ENCODE results near the gene TEDDM1. TPM values are rescaled to one million over a fixed set of nuclear protein-coding genes. Genes with fewer than 3 reads are reported as not detected.

The TEDDM1 gene
- total RNA-seq, 1 donor from 2014 or later: not detected

DNA sequence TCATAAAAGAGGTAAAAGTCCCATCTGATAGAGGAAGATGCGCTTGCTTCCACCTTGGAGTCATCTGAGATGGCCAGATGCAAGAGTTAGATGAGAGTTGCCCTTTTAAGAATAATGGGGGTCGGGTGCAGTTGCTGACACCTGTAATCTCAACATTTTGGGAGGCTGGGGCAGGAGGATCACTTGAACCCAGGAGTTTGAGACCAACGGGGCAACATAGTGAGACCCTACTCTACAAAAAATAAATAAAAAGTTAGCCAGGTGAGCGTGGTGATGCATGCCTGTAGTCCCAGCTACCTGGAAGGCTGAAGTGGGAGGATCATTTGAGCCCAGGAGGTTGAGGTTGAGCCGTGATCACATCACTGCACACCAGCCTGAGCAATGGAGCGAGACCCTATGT, 13.5 kb upstream of the TEDDM1 start:
- Mint-ChIP-seq H3K4me3 (ENCODE audit: unreplicated experiment) (no peak overlapping the region), H3K9me3 (ENCODE audit: unreplicated experiment) (no peaks in the 10 kb centered on the region), H3K36me3 (ENCODE audit: unreplicated experiment) (no peaks in the 10 kb centered on the region), H3K27me3 (ENCODE audit: unreplicated experiment) (peaks cover 17% of the 10 kb centered on the region), H3K27ac (ENCODE audit: unreplicated experiment) (no peak overlapping the region), H3K4me1 (ENCODE audit: unreplicated experiment) (no peaks in the 10 kb centered on the region)
- TF ChIP-seq, protein P1, sequence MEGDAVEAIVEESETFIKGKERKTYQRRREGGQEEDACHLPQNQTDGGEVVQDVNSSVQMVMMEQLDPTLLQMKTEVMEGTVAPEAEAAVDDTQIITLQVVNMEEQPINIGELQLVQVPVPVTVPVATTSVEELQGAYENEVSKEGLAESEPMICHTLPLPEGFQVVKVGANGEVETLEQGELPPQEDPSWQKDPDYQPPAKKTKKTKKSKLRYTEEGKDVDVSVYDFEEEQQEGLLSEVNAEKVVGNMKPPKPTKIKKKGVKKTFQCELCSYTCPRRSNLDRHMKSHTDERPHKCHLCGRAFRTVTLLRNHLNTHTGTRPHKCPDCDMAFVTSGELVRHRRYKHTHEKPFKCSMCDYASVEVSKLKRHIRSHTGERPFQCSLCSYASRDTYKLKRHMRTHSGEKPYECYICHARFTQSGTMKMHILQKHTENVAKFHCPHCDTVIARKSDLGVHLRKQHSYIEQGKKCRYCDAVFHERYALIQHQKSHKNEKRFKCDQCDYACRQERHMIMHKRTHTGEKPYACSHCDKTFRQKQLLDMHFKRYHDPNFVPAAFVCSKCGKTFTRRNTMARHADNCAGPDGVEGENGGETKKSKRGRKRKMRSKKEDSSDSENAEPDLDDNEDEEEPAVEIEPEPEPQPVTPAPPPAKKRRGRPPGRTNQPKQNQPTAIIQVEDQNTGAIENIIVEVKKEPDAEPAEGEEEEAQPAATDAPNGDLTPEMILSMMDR (IDR thresholded peaks at IDR 0.05): no peak
- DNase-seq (ENCODE audit: extremely low spot score, unreplicated experiment): no peak

GRCh38 chr1:182413486-182413885, 13.0 kb upstream of the TEDDM1 start:
- H3K9me3 Mint-ChIP-seq (ENCODE audit: unreplicated experiment): no peaks in the 10 kb centered on the region
- TF ChIP-seq, protein P1 (IDR thresholded peaks at IDR 0.05): no peak
- H3K27ac Mint-ChIP-seq (ENCODE audit: unreplicated experiment): no peak overlapping the region
- peaks cover 18% of the 10 kb centered on the region for H3K27me3 Mint-ChIP-seq (ENCODE audit: unreplicated experiment)
- no peaks in the 10 kb centered on the region for H3K36me3 Mint-ChIP-seq (ENCODE audit: unreplicated experiment)
- H3K4me3 Mint-ChIP-seq (ENCODE audit: unreplicated experiment): no peak overlapping the region
- no peak for DNase-seq (ENCODE audit: extremely low spot score, unreplicated experiment)
- no peaks in the 10 kb centered on the region for H3K4me1 Mint-ChIP-seq (ENCODE audit: unreplicated experiment)

DNA sequence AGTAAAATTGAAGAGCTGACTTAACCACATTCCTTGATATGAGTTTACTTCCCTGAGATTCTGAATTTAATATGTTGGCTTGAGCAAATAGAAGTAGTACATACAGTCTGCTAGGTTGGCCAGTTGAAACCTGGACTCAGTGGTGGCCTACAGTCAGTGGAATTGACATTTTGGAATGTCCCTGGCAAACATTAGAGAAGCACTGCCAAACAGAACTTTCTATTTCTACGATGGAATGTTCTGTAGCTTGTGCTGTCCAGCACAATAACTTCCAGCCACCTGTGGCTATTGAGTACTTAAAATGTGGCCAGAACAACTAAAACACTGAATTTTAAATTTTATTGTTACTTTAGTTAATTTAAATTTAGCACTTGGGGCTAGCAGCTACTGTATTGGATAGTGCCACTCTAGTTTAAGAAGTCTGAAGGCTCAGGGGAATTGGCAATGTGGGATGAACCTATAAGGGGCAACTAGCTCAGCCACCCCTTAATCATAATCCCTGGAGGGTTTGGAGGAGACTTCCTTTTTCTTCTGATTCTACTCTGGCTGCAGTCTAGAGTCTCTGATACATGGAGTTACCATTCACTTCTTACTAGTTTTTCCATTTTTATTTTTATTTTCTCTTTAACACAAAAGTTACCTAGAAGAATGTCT, 10.3 kb upstream of the TEDDM1 start:
- H3K36me3 Mint-ChIP-seq (ENCODE audit: unreplicated experiment): no peaks in the 10 kb centered on the region
- no peaks in the 10 kb centered on the region for H3K9me3 Mint-ChIP-seq (ENCODE audit: unreplicated experiment)
- no peak overlapping the region for H3K4me3 Mint-ChIP-seq (ENCODE audit: unreplicated experiment)
- peaks cover 29% of the 10 kb centered on the region for H3K27me3 Mint-ChIP-seq (ENCODE audit: unreplicated experiment)
- DNase-seq (ENCODE audit: extremely low spot score, unreplicated experiment): no peak
- no peak overlapping the region for H3K27ac Mint-ChIP-seq (ENCODE audit: unreplicated experiment)
- H3K4me1 Mint-ChIP-seq (ENCODE audit: unreplicated experiment): no peaks in the 10 kb centered on the region
- TF ChIP-seq, protein P1 (IDR thresholded peaks at IDR 0.05): no peak

- no peak for DNase-seq (ENCODE audit: extremely low spot score, unreplicated experiment)
- peaks cover 33% of the 10 kb centered on the region for H3K27me3 Mint-ChIP-seq (ENCODE audit: unreplicated experiment)
- no peak overlapping the region for H3K27ac Mint-ChIP-seq (ENCODE audit: unreplicated experiment)
- H3K36me3 Mint-ChIP-seq (ENCODE audit: unreplicated experiment): no peaks in the 10 kb centered on the region
- TF ChIP-seq, protein P1 (IDR thresholded peaks at IDR 0.05): no peak
- no peaks in the 10 kb centered on the region for H3K4me1 Mint-ChIP-seq (ENCODE audit: unreplicated experiment)
- no peak overlapping the region for H3K4me3 Mint-ChIP-seq (ENCODE audit: unreplicated experiment)
- H3K9me3 Mint-ChIP-seq (ENCODE audit: unreplicated experiment): peaks cover 5% of the 10 kb centered on the region
Observed at GRCh38 chr1:182410138-182410537, 9.7 kb upstream of the TEDDM1 start.

DNA sequence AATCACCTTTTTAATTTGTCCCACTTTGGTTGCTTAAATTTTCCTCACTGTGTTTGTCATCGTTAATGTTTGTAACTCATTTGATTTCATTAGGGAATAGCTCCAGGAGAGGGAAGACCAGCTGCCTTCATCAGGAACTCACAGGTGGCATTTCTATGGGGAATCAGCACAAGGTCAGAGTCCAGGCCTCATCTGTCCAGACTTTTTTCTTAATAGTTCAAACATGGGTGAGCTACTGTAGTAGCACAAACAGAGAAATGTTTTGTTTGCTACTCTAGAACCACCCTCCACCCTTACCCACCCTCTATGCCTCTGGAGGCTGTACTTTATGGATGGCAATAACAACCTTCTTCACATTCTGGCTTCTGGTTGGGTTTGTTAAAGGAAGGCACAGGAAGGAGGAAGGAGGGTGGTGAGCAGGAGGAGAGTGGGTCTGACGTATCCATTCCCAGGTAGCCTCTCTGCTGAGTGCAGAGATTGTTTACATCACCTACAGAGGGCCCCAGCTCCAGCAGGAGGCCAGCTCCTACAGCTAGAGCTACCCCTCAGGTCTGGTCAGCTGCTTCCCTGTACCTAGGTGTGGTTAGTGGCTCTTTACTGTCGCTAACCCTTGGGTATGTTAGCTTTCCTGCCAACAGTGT, 8.1 kb upstream of the TEDDM1 start:
- Mint-ChIP-seq H3K36me3 (ENCODE audit: unreplicated experiment) (no peaks in the 10 kb centered on the region), H3K4me1 (ENCODE audit: unreplicated experiment) (no peaks in the 10 kb centered on the region), H3K4me3 (ENCODE audit: unreplicated experiment) (no peak overlapping the region), H3K27ac (ENCODE audit: unreplicated experiment) (no peak overlapping the region), H3K27me3 (ENCODE audit: unreplicated experiment) (peaks cover 29% of the 10 kb centered on the region), H3K9me3 (ENCODE audit: unreplicated experiment) (peaks cover 5% of the 10 kb centered on the region)
- DNase-seq (ENCODE audit: extremely low spot score, unreplicated experiment): no peak
- TF ChIP-seq, protein P1 (IDR thresholded peaks at IDR 0.05): no peak

All from osteocyte (in vitro differentiated cells).